ENCODE data around the gene RDH5. TPM values are rescaled to one million over a fixed set of nuclear protein-coding genes. Genes with fewer than 3 reads are reported as not detected.
"Not testable (repeated sequence)": the region's sequence is repeated elsewhere in the genome, so short reads cannot be mapped to it uniquely, and the experiment has no call there.

Gene RDH5
- total RNA-seq, 1 donor from 2014 or later: 43.0 TPM

GRCh38 chr12:55745361-55746173, 25.4 kb downstream of the RDH5 start:
- no peak for DNase-seq (ENCODE audit: low spot score)

- no peak for DNase-seq (ENCODE audit: low spot score)
Measured at GRCh38 chr12:55746174-55746912, 26.1 kb downstream of the RDH5 start.

DNA sequence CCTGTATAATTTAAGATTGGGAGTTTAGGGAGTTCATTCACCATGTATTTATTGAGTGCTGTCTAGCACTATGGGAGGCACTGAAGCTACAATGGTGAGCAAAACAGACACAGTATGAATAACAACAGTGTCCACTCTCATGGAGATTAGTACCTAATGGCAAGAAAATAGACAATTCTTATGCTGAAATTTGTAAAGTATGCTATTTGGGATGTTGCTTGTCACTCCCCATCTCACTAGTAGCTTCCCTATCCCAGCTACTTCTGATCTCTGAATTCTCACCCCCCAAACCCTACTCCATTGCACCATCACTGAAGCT, 26.7 kb downstream of the RDH5 start:
- no peak for DNase-seq (ENCODE audit: low spot score)

GRCh38 chr12:55748230-55748993, 28.2 kb downstream of the RDH5 start:
- DNase-seq (ENCODE audit: low spot score): no peak

DNA sequence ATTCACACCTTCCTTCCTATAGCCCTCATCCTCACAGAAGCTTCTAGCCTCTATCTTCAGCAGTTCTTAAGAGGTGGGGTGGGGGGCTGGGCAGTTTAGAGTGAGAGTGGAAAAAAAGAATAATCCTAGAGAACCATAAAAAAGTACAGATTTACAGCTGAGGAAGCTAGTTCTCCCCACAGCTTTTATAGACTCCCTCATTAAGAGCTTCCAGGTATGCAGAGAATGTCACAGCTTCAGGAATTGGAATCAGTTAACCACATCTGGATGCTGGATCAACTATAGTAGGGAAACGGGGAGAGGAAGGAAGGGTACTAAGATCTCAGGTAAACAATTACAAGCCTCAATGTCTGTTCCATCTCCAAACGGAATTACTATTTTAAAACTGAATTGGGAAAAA, 35.1 kb downstream of the RDH5 start:
- no peak for DNase-seq (ENCODE audit: low spot score)

DNA sequence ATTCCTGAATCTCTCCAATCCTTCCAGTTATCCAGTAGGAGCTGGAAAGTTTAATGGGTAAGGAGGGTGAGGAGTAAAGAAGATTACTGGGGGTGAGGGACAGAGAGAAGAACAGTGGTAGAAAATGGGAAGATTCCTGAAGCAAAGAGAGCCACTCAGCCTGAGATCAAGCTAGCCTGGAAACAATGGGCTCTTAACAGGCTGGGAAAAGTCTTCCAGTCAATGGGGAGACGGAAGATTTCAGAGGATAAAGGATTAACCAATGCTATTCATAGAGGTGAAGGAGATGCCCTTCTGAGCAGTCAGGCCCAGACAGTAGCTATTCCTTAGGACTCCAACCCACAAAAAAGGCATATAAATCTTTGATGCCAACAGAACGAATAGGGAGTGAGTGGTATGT, 37.5 kb downstream of the RDH5 start:
- no peak for DNase-seq (ENCODE audit: low spot score)

GRCh38 chr12:55758575-55758974, 38.4 kb downstream of the RDH5 start:
- DNase-seq (ENCODE audit: low spot score): not testable (repeated sequence)

- DNase-seq (ENCODE audit: low spot score): no peak
Measured at GRCh38 chr12:55760663-55761062, 40.5 kb downstream of the RDH5 start.

DNA sequence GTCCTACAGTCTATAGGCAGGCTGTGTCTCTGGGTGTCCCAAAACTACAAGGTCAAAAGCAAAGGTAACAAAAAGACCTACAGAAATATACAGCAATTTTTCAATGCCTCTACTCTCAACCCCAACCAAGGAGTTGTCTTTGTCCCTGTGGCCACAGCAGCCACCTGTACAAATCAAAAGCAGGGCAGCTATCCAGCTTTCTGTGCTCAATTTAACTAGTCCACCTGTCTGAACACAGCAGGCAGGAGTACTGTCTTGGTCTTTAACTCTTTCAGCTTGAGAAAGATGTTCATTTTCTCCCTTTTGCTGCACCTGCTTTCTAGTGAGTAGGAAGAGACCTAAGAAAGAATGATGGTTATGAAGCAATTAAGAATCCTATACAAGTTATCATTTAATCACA, 42.5 kb downstream of the RDH5 start:
- DNase-seq (ENCODE audit: low spot score): no peak

DNA sequence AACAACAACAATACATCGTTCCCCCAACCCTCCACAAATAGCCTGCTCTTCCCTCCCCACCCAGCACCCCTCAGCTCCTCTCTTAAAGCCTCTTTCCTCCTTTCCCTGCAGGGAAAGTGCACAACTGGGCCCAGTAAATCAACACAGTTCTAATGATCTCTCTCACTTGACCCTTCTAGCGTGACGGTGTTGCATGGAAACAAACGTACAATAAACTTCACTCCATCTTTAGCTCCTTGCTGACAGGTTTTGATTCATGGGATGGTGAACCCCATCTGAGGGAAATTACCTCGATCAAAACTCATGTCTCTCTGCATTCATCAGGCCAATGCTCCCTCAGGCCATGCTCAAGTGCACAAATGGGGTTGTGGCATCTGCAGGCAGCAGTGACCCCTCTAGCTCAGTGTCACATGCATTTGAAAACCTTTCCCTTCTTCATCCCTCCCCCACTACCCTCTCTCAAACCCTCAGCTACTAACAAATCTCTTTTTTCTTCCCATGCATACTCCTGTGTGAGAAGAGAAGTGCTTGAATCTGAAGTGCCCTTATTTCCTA, 45.6 kb downstream of the RDH5 start:
- no peak for DNase-seq (ENCODE audit: low spot score)

DNA sequence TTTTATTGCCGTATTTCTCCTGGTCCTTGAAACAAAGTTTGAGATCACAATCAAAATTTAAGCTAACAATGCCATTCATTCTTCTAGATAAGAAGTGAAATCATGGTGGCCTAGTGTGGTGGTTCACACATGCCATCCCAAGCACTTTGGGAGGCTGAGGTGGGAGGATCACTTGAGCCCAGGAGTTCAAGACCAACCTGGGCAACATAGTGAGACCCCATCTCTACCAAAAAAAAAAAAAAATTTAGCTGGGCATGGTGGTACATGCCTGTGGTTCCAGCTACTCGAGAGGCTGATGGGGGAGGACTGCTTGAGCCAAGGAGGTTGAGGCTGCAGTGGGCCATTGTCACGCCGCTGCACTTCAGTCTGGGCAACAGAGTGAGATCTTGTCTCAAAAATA, 47.0 kb downstream of the RDH5 start:
- no peak for DNase-seq (ENCODE audit: low spot score)

DNA sequence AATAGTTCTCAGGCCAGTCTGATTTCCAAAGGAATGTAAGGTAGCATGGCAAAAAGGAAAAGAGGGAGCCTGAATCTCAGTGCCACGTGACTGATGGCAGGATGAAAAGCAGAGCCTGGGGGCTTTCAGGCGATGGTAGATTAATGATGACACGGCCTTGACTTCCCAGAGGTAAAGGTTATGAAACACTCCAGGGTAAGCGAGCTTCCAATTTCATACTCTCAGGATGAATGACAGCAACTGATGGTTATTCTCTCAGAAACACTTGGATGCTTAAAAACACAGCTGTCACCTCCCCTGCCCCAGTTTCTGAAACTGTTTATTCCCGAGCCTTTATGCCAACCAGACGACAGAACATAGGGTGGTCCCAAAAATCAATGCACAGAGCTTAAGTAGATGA, 51.5 kb downstream of the RDH5 start:
- DNase-seq (ENCODE audit: low spot score): no peak

Other genes with a start within 250 kb of the RDH5 start
- not detected for gene OR6C68, start 228.0 kb upstream of the RDH5 start, total RNA-seq
- gene OR6C4, start 170.8 kb upstream of the RDH5 start, total RNA-seq: not detected
- not detected for gene OR2AP1, start 147.9 kb upstream of the RDH5 start, total RNA-seq
- not detected for gene OR10P1, start 83.5 kb upstream of the RDH5 start, total RNA-seq
- 152 TPM for gene ITGA7, start 12.5 kb upstream of the RDH5 start, total RNA-seq
- 158 TPM for gene BLOC1S1, start 4.3 kb upstream of the RDH5 start, total RNA-seq
- gene CD63, start 8.6 kb downstream of the RDH5 start, total RNA-seq: 1,148 TPM
- gene GDF11, start 22.7 kb downstream of the RDH5 start, total RNA-seq: 11.5 TPM
- gene SARNP, start 97.3 kb downstream of the RDH5 start, total RNA-seq: 36.6 TPM
- 66.2 TPM for gene ORMDL2, start 97.6 kb downstream of the RDH5 start, total RNA-seq
- 31.6 TPM for gene DNAJC14, start 109.2 kb downstream of the RDH5 start, total RNA-seq
- 5.2 TPM for gene MMP19, start 122.5 kb downstream of the RDH5 start, total RNA-seq
- 25.1 TPM for gene PYM1, start 207.5 kb downstream of the RDH5 start, total RNA-seq
- 50.5 TPM for gene DGKA, start 210.8 kb downstream of the RDH5 start, total RNA-seq
- gene PMEL, start 245.6 kb downstream of the RDH5 start, total RNA-seq: 2.9 TPM
- gene CDK2, start 246.4 kb downstream of the RDH5 start, total RNA-seq: 28.0 TPM